KOPT-K1 (cell line): ENCODE data around the gene SAP30L.

Experiments
- H3K27ac ChIP-seq: fragments of 200-600 bp; sonication (generic); 2 replicates; pipeline ENCODE4 v1.5.1; 2016; ENCODE audit warnings: antibody characterized with exemption, mild to moderate bottlenecking, low read depth, low read length; ENCODE audit not compliant: poor library complexity, severe bottlenecking
- H3K36me3 ChIP-seq: fragments of 200-600 bp; sonication (generic); 2 replicates; pipeline ENCODE4 v1.5.1; 2017; ENCODE audit warnings: antibody characterized with exemption, mild to moderate bottlenecking, low read length, moderate library complexity; ENCODE audit not compliant: insufficient read depth
- H3K9me3 ChIP-seq: fragments of 200-600 bp; sonication (generic); 2 replicates; pipeline ENCODE4 v1.5.1; 2017; ENCODE audit warnings: antibody characterized with exemption, low read length, mild to moderate bottlenecking; ENCODE audit not compliant: insufficient read depth, poor library complexity, severe bottlenecking

The SAP30L gene

GRCh38 chr5:154478752-154479159 lies 33.0 kb downstream of the SAP30L start:
- H3K27ac ChIP-seq: no peak overlapping the region
- H3K36me3 ChIP-seq: no peaks in the 10 kb centered on the region
- H3K9me3 ChIP-seq: peaks cover 18% of the 10 kb centered on the region

- H3K27ac ChIP-seq: no peak overlapping the region
- H3K9me3 ChIP-seq: peaks cover 24% of the 10 kb centered on the region
- no peaks in the 10 kb centered on the region for H3K36me3 ChIP-seq
Measured at GRCh38 chr5:154479160-154479943, 33.6 kb downstream of the SAP30L start.

GRCh38 chr5:154479944-154480750 lies 34.4 kb downstream of the SAP30L start:
- peaks cover 28% of the 10 kb centered on the region for H3K9me3 ChIP-seq
- H3K27ac ChIP-seq: no peak overlapping the region
- H3K36me3 ChIP-seq: no peaks in the 10 kb centered on the region

- Histone ChIP-seq H3K9me3 (peaks cover 28% of the 10 kb centered on the region), H3K36me3 (no peaks in the 10 kb centered on the region), H3K27ac (no peak overlapping the region)
Measured at GRCh38 chr5:154480847-154481246, 35.0 kb downstream of the SAP30L start.

GRCh38 chr5:154481584-154482381 lies 36.0 kb downstream of the SAP30L start:
- Histone ChIP-seq H3K27ac (no peak overlapping the region), H3K9me3 (peaks cover 28% of the 10 kb centered on the region), H3K36me3 (no peaks in the 10 kb centered on the region)

GRCh38 chr5:154482528-154483449 lies 37.0 kb downstream of the SAP30L start:
- H3K36me3 ChIP-seq: no peaks in the 10 kb centered on the region
- H3K27ac ChIP-seq: no peak overlapping the region
- H3K9me3 ChIP-seq: peaks cover 23% of the 10 kb centered on the region

- Histone ChIP-seq H3K36me3 (no peaks in the 10 kb centered on the region), H3K27ac (no peak overlapping the region), H3K9me3 (peaks cover 23% of the 10 kb centered on the region)
Measured at GRCh38 chr5:154483654-154484392, 38.0 kb downstream of the SAP30L start.

GRCh38 chr5:154484393-154485095 lies 38.7 kb downstream of the SAP30L start:
- Histone ChIP-seq H3K36me3 (no peaks in the 10 kb centered on the region), H3K27ac (no peak overlapping the region), H3K9me3 (peaks cover 23% of the 10 kb centered on the region)

- Histone ChIP-seq H3K9me3 (peaks cover 18% of the 10 kb centered on the region), H3K36me3 (no peaks in the 10 kb centered on the region), H3K27ac (no peak overlapping the region)
Measured at GRCh38 chr5:154485096-154485491, 39.3 kb downstream of the SAP30L start.

GRCh38 chr5:154485850-154486426 lies 40.1 kb downstream of the SAP30L start:
- no peaks in the 10 kb centered on the region for H3K36me3 ChIP-seq
- no peak overlapping the region for H3K27ac ChIP-seq
- peaks cover 16% of the 10 kb centered on the region for H3K9me3 ChIP-seq

- Histone ChIP-seq H3K27ac (no peak overlapping the region), H3K9me3 (peaks cover 16% of the 10 kb centered on the region), H3K36me3 (no peaks in the 10 kb centered on the region)
Measured at GRCh38 chr5:154486427-154486866, 40.6 kb downstream of the SAP30L start.

GRCh38 chr5:154487541-154487940 lies 41.7 kb downstream of the SAP30L start:
- H3K36me3 ChIP-seq: no peaks in the 10 kb centered on the region
- H3K27ac ChIP-seq: no peak overlapping the region
- H3K9me3 ChIP-seq: peaks cover 16% of the 10 kb centered on the region

- Histone ChIP-seq H3K36me3 (no peaks in the 10 kb centered on the region), H3K9me3 (no peaks in the 10 kb centered on the region), H3K27ac (no peak overlapping the region)
Measured at GRCh38 chr5:154491941-154492340, 46.1 kb downstream of the SAP30L start.
